Thyroid gland (tissue), 4 donors: ENCODE data around the gene RPLP1.

Source experiments
- CTCF ChIP-seq, 6 experiments: fragments of 200-600 bp in 3 of 6; fragments of 450-650 bp in 3 of 6; sonication (generic) in 3 of 6; IDR thresholded peaks; one replicate each; pipeline ENCODE4 v1.5.1; 2016 to 2019; ENCODE audit warnings: antibody characterized with exemption in 6 of 6, mild to moderate bottlenecking in 2 of 6, inconsistent platforms in 1 of 6, moderate library complexity in 1 of 6
- POLR2A ChIP-seq, 2 donors: fragments of 450-650 bp; IDR thresholded peaks; one replicate each; pipeline ENCODE4 v1.6.1; 2017; ENCODE audit warnings: antibody characterized with exemption in 2 of 2, mild to moderate bottlenecking in 2 of 2, moderate library complexity in 1 of 2

GRCh38 chr15:69498282-69498681 is 45.7 kb downstream of the RPLP1 start:
- no peak for TF ChIP-seq CTCF (IDR thresholded peaks at IDR 0.05)
- no peak for TF ChIP-seq POLR2A (IDR thresholded peaks at IDR 0.05)
